ENCODE data around the gene ZSCAN21.

The ZSCAN21 gene

DNA sequence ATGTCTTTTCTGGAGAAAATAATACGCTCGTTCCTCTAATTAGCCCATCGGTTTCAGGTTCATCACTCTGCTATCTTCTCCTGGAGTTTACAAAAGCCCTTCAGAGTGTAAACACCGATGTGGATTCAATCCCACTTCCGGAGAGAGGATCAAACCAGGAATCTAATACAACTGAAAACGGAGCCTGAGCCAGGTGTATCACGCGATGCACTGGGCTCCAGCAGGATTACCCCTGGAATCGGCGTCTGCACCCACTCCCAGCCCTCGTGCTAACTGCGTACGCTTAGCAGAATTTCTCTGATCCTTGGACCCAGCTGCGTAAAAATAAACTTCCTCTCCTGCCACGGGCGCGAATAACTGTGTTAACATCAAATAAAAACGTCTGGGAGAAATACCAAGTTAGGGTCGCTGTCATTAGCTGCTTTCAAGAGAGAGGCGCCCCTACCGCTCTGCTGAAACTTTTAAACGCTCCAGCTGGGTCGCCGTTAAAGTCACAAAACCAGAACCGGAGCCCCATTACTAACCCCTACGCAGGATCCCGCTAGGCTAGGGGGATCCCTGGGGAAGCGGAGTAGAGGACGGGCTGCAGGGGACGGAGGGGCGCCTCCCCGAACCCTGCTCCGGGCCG is 31.4 kb downstream of the ZSCAN21 start:
- Histone ChIP-seq H3K36me3 (ENCODE audit: insufficient read depth, low read length) (peaks cover 35% of the 10 kb centered on the region), H3K9me3 (replicated peaks; ENCODE audit: low read length) (no peaks in the 10 kb centered on the region), H3K4me2 (ENCODE audit: low read length) (peak overlapping the region; percentile 87), H3K9ac (ENCODE audit: low read depth, low read length) (peak overlapping the region; percentile 100), H3K4me3 (ENCODE audit: low read length) (peak overlapping the region; percentile 98), H3K4me1 (ENCODE audit: control insufficient read depth, insufficient read depth, low read length) (peaks cover 15% of the 10 kb centered on the region), H3K27me3 (ENCODE audit: control insufficient read depth, insufficient read depth, low read length) (no peaks in the 10 kb centered on the region)

DNA sequence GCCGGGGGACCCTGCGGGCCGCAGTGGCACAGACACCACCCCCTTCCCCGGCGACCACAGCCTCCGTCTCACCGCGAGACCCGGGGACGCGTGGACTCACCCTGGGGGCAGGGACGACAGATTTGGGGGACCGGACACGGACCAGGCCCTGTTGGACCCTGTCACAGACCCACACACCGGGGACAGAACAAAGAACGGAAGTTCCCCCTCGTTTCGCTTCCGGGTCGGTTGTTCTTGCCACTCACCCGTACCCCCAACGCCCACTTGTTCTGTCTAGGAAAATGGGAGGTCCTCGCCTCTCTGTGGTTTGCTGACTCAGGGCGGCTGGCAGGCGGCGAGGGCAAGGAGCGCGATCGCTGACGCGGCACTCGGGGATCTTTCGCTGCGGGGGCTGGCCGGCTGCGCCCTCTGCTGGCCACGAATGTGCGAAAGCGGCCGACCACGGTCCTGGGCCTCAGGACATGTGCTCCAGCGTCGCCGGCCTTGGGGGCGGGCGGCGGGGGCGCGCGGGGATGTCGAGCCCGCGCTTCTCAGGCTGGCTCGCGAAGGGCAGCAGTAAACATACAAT is 32.0 kb downstream of the ZSCAN21 start, which contains the start of gene ZNF3:
Gene ZNF3 (minus strand): TSS at position 189 of the 568 bp plus-strand sequence. CDS start 4,366 bp downstream, outside the sequence.
- H3K36me3 ChIP-seq (ENCODE audit: insufficient read depth, low read length) = peaks cover 30% of the 10 kb centered on the region
- H3K4me2 ChIP-seq (ENCODE audit: low read length) = peak within 1 kb of the TSS; percentile 87
- peak within 1 kb of the TSS; percentile 100 for H3K9ac ChIP-seq (ENCODE audit: low read depth, low read length)
- no peaks in the 10 kb centered on the region for H3K9me3 ChIP-seq (replicated peaks; ENCODE audit: low read length)
- H3K4me3 ChIP-seq (ENCODE audit: low read length) = peak within 1 kb of the TSS; percentile 98
- no peaks in the 10 kb centered on the region for H3K27me3 ChIP-seq (ENCODE audit: control insufficient read depth, insufficient read depth, low read length)
- H3K4me1 ChIP-seq (ENCODE audit: control insufficient read depth, insufficient read depth, low read length) = peaks cover 17% of the 10 kb centered on the region

DNA sequence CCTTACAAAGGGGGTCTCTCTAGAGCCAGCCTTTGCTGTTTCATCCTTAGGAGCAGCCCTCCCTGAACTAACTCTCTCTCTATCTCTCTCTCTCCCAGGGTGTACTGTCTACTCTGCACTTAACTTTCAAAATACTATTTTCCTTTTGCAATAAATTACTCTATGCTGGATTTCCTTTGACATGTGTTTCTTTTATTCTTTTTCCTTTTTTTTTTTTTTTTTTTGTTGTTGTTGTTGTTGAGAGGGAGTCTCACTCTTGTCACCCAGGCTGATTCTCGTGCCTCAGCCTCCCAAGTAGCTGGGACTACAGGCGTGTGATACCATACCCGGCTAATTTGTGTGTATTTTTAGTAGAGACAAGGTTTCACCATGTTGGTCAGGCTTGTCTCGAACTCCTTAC is 33.4 kb downstream of the ZSCAN21 start:
- Histone ChIP-seq H3K9ac (ENCODE audit: low read depth, low read length) (no peak overlapping the region), H3K9me3 (replicated peaks; ENCODE audit: low read length) (no peaks in the 10 kb centered on the region), H3K27me3 (ENCODE audit: control insufficient read depth, insufficient read depth, low read length) (no peaks in the 10 kb centered on the region), H3K4me2 (ENCODE audit: low read length) (no peak overlapping the region), H3K4me3 (ENCODE audit: low read length) (no peak overlapping the region), H3K4me1 (ENCODE audit: control insufficient read depth, insufficient read depth, low read length) (peaks cover 29% of the 10 kb centered on the region), H3K36me3 (ENCODE audit: insufficient read depth, low read length) (peaks cover 21% of the 10 kb centered on the region)

DNA sequence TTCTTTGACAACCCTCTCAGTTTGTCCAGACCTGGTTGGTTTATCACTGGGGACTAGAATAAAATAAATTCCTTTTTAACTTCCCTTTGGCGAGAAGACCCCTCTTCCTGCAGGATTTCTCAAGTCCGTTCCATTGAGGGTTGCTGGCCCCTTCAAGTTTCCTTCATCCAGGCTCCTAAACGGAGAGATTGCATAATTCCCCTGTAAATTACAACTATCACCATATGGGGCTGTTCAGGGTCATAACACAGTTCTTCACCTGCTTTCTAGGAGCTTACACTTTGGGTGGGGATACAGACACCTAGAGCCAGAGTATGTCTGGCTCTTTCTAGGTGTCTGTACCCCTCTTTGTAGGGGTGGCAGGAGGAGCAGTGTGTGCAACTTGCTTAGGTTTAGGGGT is 35.9 kb downstream of the ZSCAN21 start:
- Histone ChIP-seq H3K4me3 (ENCODE audit: low read length) (no peak overlapping the region), H3K36me3 (ENCODE audit: insufficient read depth, low read length) (peaks cover 7% of the 10 kb centered on the region), H3K9me3 (replicated peaks; ENCODE audit: low read length) (no peaks in the 10 kb centered on the region), H3K4me2 (ENCODE audit: low read length) (no peak overlapping the region), H3K27me3 (ENCODE audit: control insufficient read depth, insufficient read depth, low read length) (no peaks in the 10 kb centered on the region), H3K4me1 (ENCODE audit: control insufficient read depth, insufficient read depth, low read length) (peaks cover 37% of the 10 kb centered on the region), H3K9ac (ENCODE audit: low read depth, low read length) (no peak overlapping the region)

DNA sequence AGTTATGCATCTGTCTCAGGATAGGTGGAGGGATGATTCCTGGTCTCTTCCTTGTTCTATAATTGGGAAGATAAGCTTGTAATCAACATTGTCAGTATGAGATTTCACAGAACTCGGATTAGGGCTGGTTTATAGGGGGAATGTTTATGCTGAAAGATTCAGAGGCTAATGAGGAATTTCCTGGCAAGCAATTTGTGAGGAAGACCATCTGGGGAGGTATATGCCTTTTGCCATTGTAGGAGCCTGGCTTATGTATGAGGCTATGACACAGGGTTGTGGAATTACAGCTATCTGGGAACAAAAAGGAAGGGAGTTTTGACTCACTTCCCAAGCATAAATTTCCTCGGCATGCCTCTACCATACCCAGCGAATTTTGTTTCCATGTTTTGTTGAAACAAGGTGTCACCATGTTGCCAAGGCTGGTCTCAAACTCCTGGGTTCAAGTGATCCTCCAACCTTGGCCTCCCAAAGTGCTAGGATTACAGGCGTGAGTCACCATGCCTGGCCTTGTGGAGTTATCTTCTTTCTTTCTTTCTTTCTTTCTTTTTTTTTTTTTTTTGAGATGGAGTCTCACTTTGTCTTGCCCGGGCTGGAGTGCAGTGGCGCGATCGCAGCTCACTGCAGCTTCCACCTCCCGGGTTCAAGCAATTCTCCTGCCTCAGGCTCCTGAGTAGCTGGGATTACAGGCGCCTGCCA is 37.6 kb downstream of the ZSCAN21 start:
- peaks cover 44% of the 10 kb centered on the region for H3K4me1 ChIP-seq (ENCODE audit: control insufficient read depth, insufficient read depth, low read length)
- H3K27me3 ChIP-seq (ENCODE audit: control insufficient read depth, insufficient read depth, low read length) = no peaks in the 10 kb centered on the region
- peak overlapping the region; percentile 65 for H3K9ac ChIP-seq (ENCODE audit: low read depth, low read length)
- peak overlapping the region; percentile 40 for H3K4me2 ChIP-seq (ENCODE audit: low read length)
- H3K36me3 ChIP-seq (ENCODE audit: insufficient read depth, low read length) = peaks cover 20% of the 10 kb centered on the region
- H3K9me3 ChIP-seq (replicated peaks; ENCODE audit: low read length) = no peaks in the 10 kb centered on the region
- no peak overlapping the region for H3K4me3 ChIP-seq (ENCODE audit: low read length)

DNA sequence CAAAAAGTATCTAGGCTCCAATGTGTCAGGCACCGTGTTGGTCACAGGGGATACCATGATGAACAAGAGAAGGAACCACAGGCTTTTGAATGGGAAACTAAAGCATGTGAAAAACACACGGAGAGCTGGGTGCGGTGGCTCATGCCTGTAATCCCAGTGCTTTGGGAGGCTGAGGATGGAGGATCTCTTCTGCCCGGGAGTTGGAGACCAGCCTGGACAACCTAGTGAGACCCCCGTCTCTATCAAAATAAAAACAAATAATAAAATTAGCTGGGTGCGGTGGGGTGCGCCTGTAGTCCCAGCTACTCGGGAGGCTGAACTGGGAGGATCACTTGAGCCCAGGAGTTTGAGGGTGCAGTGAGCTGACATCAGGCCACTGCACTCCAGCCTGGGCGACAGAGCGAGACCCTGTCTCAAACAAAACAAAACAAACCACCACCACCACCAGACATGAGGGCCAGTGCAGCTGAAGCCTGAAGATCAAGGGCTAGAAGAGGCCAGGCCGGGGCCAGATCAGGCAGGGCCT is 38.6 kb downstream of the ZSCAN21 start:
- no peaks in the 10 kb centered on the region for H3K9me3 ChIP-seq (replicated peaks; ENCODE audit: low read length)
- peak overlapping the region; percentile 88 for H3K4me3 ChIP-seq (ENCODE audit: low read length)
- H3K36me3 ChIP-seq (ENCODE audit: insufficient read depth, low read length) = peaks cover 30% of the 10 kb centered on the region
- peak overlapping the region; percentile 85 for H3K4me2 ChIP-seq (ENCODE audit: low read length)
- H3K4me1 ChIP-seq (ENCODE audit: control insufficient read depth, insufficient read depth, low read length) = peaks cover 38% of the 10 kb centered on the region
- H3K27me3 ChIP-seq (ENCODE audit: control insufficient read depth, insufficient read depth, low read length) = no peaks in the 10 kb centered on the region
- peak overlapping the region; percentile 93 for H3K9ac ChIP-seq (ENCODE audit: low read depth, low read length)

DNA sequence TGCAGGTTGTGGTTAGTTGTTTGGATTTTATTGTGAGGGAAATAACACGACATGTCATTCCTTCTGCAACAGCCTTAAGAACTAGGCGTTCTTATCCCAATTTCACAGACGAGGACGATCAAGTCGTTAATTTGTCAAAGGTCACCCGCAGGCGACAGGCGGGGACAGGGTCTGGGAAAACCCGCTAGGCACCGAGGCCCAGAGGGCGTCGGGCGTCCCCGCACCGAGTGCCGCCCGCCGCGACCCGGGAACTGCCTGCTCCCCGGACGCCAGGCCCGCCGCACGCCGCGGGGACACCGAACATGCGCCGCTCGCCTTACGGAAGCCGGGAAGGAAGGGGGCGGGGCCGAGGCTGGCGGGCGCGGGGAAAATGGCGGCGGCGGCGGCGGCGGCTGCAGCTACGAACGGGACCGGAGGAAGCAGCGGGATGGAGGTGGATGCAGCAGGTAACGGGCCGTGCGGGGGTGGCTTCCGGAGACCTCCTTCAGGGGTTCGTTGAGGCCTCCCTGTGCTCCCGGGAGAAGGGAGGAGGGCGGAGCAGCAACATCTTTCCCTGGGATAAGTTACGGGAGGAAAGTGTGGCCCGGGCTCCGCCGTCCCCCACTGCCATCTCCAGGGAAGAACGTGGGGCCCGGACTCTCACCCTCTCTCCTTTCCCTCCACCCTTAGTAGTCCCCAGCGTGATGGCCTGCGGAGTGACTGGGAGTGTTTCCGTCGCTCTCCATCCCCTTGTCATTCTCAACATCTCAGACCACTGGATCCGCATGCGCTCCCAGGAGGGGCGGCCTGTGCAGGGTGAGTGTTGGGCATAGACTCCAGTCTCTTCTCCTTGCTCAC is 39.3 kb downstream of the ZSCAN21 start, which contains the start of gene COPS6:
Gene COPS6 (plus strand): TSS at position 349 of the 837 bp plus-strand sequence. CDS start 22 bp downstream, at position 371.
- Histone ChIP-seq H3K9me3 (replicated peaks; ENCODE audit: low read length) (no peaks in the 10 kb centered on the region), H3K4me3 (ENCODE audit: low read length) (peak within 1 kb of the TSS; percentile 88), H3K27me3 (ENCODE audit: control insufficient read depth, insufficient read depth, low read length) (no peaks in the 10 kb centered on the region), H3K9ac (ENCODE audit: low read depth, low read length) (peak within 1 kb of the TSS; percentile 93), H3K36me3 (ENCODE audit: insufficient read depth, low read length) (peaks cover 37% of the 10 kb centered on the region), H3K4me2 (ENCODE audit: low read length) (peak within 1 kb of the TSS; percentile 85), H3K4me1 (ENCODE audit: control insufficient read depth, insufficient read depth, low read length) (peaks cover 43% of the 10 kb centered on the region)

DNA sequence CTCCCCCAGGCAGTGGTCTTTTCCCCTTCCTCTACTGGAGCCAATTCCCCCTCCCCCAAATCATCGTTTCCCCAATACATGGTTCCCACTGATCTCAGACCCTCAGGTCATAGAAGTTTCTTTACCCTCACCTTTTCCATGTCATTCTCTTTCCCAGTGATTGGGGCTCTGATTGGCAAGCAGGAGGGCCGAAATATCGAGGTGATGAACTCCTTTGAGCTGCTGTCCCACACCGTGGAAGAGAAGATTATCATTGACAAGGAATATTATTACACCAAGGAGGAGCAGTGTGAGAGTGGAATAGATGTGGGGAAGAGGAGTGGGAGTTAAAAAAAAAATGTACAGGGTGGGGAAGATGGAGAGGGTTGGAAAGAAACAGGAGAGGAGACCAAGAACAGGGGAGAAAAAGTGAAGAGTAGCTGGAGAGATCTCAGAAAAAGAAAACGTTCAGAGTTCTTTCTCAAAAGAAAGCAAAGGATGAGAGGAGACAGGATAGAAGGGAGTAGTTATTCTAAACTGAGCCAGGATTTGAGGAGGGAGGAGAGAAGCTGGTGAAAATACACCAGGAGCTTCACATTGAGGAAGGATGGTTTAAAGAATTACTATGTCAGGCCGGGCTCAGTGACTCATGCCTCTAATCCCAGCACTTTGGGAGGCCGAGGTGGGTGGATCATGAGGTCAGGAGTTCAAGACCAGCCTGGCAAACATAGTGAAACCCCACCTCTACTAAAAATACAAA is 40.1 kb downstream of the ZSCAN21 start:
- Histone ChIP-seq H3K9me3 (replicated peaks; ENCODE audit: low read length) (no peaks in the 10 kb centered on the region), H3K36me3 (ENCODE audit: insufficient read depth, low read length) (peaks cover 45% of the 10 kb centered on the region), H3K27me3 (ENCODE audit: control insufficient read depth, insufficient read depth, low read length) (no peaks in the 10 kb centered on the region), H3K4me1 (ENCODE audit: control insufficient read depth, insufficient read depth, low read length) (peaks cover 43% of the 10 kb centered on the region), H3K9ac (ENCODE audit: low read depth, low read length) (peak overlapping the region; percentile 93), H3K4me2 (ENCODE audit: low read length) (peak overlapping the region; percentile 85), H3K4me3 (ENCODE audit: low read length) (peak overlapping the region; percentile 88)

DNA sequence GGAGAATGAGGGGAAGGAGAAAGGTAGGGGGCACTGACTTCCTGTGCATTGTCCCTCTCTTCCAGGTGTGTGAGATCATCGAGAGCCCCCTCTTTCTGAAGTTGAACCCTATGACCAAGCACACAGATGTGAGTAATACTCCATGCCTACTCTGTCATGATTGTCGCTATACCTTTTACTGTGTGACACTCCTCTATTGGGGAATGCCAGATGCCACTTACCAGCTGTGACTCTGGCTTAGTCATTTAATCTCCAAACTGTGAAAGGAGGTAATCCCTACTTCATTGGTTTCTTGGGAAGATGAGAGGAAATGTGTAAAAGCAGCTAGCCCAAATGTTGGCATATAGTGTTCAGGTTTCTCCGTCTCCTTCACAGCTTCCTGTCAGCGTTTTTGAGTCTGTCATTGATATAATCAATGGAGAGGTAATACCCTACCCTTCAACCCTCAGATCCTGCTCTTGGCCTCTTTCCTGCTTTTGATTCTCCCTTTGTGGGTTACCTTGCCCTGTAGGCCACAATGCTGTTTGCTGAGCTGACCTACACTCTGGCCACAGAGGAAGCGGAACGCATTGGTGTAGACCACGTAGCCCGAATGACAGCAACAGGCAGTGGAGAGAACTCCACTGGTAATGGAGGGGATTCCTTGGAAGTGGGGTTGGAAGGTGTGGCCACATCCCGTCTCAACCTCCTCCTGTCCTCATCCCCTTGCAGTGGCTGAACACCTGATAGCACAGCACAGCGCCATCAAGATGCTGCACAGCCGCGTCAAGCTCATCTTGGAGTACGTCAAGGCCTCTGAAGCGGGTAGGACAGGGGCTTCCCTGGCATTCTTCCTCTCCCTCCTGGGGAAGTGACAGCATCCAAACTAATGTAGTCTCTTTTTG is 41.2 kb downstream of the ZSCAN21 start:
- Histone ChIP-seq H3K4me2 (ENCODE audit: low read length) (peak overlapping the region; percentile 85), H3K4me3 (ENCODE audit: low read length) (peak overlapping the region; percentile 41), H3K9me3 (replicated peaks; ENCODE audit: low read length) (no peaks in the 10 kb centered on the region), H3K27me3 (ENCODE audit: control insufficient read depth, insufficient read depth, low read length) (no peaks in the 10 kb centered on the region), H3K36me3 (ENCODE audit: insufficient read depth, low read length) (peaks cover 55% of the 10 kb centered on the region), H3K4me1 (ENCODE audit: control insufficient read depth, insufficient read depth, low read length) (peaks cover 43% of the 10 kb centered on the region), H3K9ac (ENCODE audit: low read depth, low read length) (no peak overlapping the region)

All from skeletal muscle satellite cell (primary cell).